B cell (primary cell): ENCODE data around the gene ARID3C. TPM values are rescaled to one million over a fixed set of nuclear protein-coding genes. Genes with fewer than 3 reads are reported as not detected.

Experiments used
- ATAC-seq: fragments of 200-7000 bp; cut with Tn5 transposase; one replicate; pipeline ENCODE4 v1.10.0; 2021; ENCODE audit warnings: low read depth, mild to moderate bottlenecking, moderate number of reproducible peaks, moderate library complexity
- CTCF ChIA-PET: fragments of 350-600 bp; sonication (Branson Sonifier 250); formaldehyde crosslinking; loops from one replicate; lab custom pipeline; 2021; ENCODE audit warnings: antibody characterized with exemption, inconsistent platforms; lab: Charles Lee
- POLR2A ChIA-PET: fragments of 350-600 bp; sonication (Branson Sonifier 250); formaldehyde crosslinking; loops from one replicate; lab custom pipeline; 2021; ENCODE audit warnings: antibody characterized with exemption; lab: Charles Lee
- DNase-seq: peaks from one replicate; pipeline ENCODE4 v3.0.0; 2013
- H2AFZ ChIP-seq: 2 replicates; pipeline ENCODE4 v1.6.1; 2012; ENCODE audit warnings: mild to moderate bottlenecking, low read depth, low read length; ENCODE audit not compliant: insufficient read depth, poor library complexity, severe bottlenecking
- H3K27ac ChIP-seq, 2 donors: 1 replicate in 1 of 2; 2 replicates in 1 of 2; pipeline ENCODE4 v1.5.1; 2012 to 2013; ENCODE audit warnings: low read length in 2 of 2, mild to moderate bottlenecking in 2 of 2, moderate library complexity in 1 of 2
- H3K27me3 ChIP-seq, 4 experiments: fragments of 200-600 bp in 1 of 4; sonication (generic) in 1 of 4; replicated peaks in 1 of 4; 1 replicate in 2 of 4; 2 replicates in 2 of 4; pipeline versions ENCODE4 v1.6.1 to v1.7.0; 2013 to 2016; ENCODE audit warnings: low read length in 3 of 4, mild to moderate bottlenecking in 2 of 4, mixed read lengths in 1 of 4, moderate library complexity in 1 of 4; ENCODE audit not compliant: insufficient read depth in 4 of 4, control insufficient read depth in 3 of 4; ENCODE audit errors: control extremely low read depth in 1 of 4
- H3K36me3 ChIP-seq, 2 experiments: replicated peaks in 1 of 2; 1 replicate in 1 of 2; 2 replicates in 1 of 2; pipeline versions ENCODE4 v1.6.1 to v1.7.1; 2013; ENCODE audit warnings: low read length in 1 of 2; ENCODE audit not compliant: insufficient read depth in 2 of 2, control insufficient read depth in 1 of 2; ENCODE audit errors: control extremely low read depth in 1 of 2, extremely low read depth in 1 of 2
- H3K4me1 ChIP-seq, 2 donors: fragments of 200-600 bp in 1 of 2; sonication (generic) in 1 of 2; 1 replicate in 1 of 2; 2 replicates in 1 of 2; pipeline versions ENCODE4 v1.5.1 to v1.6.1; 2013 to 2017; ENCODE audit warnings: low read length in 2 of 2; ENCODE audit not compliant: control insufficient read depth in 2 of 2, insufficient read depth in 2 of 2
- H3K4me2 ChIP-seq: replicated peaks from 2 replicates; pipeline ENCODE3; 2012; ENCODE audit warnings: mild to moderate bottlenecking, low read depth, low read length; ENCODE audit not compliant: poor library complexity, severe bottlenecking
- H3K4me3 ChIP-seq, 5 experiments: fragments of 200-600 bp in 1 of 5; sonication (generic) in 1 of 5; 1 replicate in 3 of 5; 2 replicates in 2 of 5; pipeline versions ENCODE4 v1.5.1 to v1.7.0; 2011 to 2016; ENCODE audit warnings: low read length in 4 of 5, mild to moderate bottlenecking in 4 of 5, low read depth in 2 of 5, control low read depth in 1 of 5, moderate library complexity in 1 of 5; ENCODE audit not compliant: insufficient read depth in 1 of 5; ENCODE audit errors: control extremely low read depth in 1 of 5, extremely low read depth in 1 of 5
- H3K79me2 ChIP-seq: fragments of 200-600 bp; sonication (generic); one replicate; pipeline ENCODE4 v1.6.0; 2016; ENCODE audit warnings: low read length; ENCODE audit not compliant: control insufficient read depth, insufficient read depth
- H3K9ac ChIP-seq: fragments of 200-600 bp; sonication (generic); 2 replicates; pipeline ENCODE4 v1.6.1; 2017; ENCODE audit warnings: mild to moderate bottlenecking, low read length, moderate library complexity
- H3K9me3 ChIP-seq, 3 donors: one replicate each; pipeline versions ENCODE4 v1.6.1 to v1.7.1; 2013; ENCODE audit warnings: low read length in 2 of 3; ENCODE audit not compliant: control insufficient read depth in 2 of 3, insufficient read depth in 1 of 3; ENCODE audit errors: control extremely low read depth in 1 of 3
- H4K20me1 ChIP-seq: 2 replicates; pipeline ENCODE4 v1.6.0; 2012; ENCODE audit warnings: mild to moderate bottlenecking, low read length; ENCODE audit not compliant: insufficient read depth, control insufficient read depth, poor library complexity, severe bottlenecking
- H3K27ac Mint-ChIP-seq: one replicate; pipeline ENCODE4 v1.8.0; 2021; ENCODE audit warnings: mixed read lengths
- H3K27me3 Mint-ChIP-seq: one replicate; pipeline ENCODE4 v1.8.0; 2021; ENCODE audit warnings: mixed read lengths
- H3K4me1 Mint-ChIP-seq: one replicate; pipeline ENCODE4 v1.8.0; 2021; ENCODE audit warnings: mixed read lengths
- H3K4me3 Mint-ChIP-seq: one replicate; pipeline ENCODE4 v1.8.0; 2021; ENCODE audit warnings: mixed read lengths
- H3K9me3 Mint-ChIP-seq: one replicate; pipeline ENCODE4 v1.8.0; 2022; ENCODE audit warnings: mixed read lengths; ENCODE audit not compliant: insufficient read depth
- EZH2 ChIP-seq: IDR thresholded peaks from 2 replicates; pipeline ENCODE4 v1.6.1; 2012; ENCODE audit warnings: borderline replicate concordance, low read depth, mild to moderate bottlenecking, moderate library complexity, low read length; ENCODE audit not compliant: insufficient read depth, poor library complexity, severe bottlenecking
- WGBS: methylation state at CpG from one replicate; pipeline ENCODE4 v1.1.5; 2013; ENCODE audit warnings: missing lambda C conversion rate; ENCODE audit not compliant: insufficient coverage; 5-methylcytosine and 5-hydroxymethylcytosine counted together
- intact Hi-C: fragments of 100-400 bp; cut with micrococcal nuclease; formaldehyde crosslinking; loops from one replicate; pipeline ENCODE4 v1.10.0; 2022
- polyA plus RNA-seq: library from polyadenylated mRNA; depleted of rRNA; stranded (reverse); fragments of >200 nt; gene quantifications from 2 replicates; pipeline ENCODE4 v1.2.3, GENCODE V29; 2012
- total RNA-seq, 2 donors: library from RNA; stranded (reverse); fragments of 120-200 nt in 1 of 2; gene quantifications; 1 replicate in 1 of 2; 2 replicates in 1 of 2; pipeline versions ENCODE4 v1.2.3 to v1.2.4, GENCODE V29; 2013 to 2022
- TF ChIP-seq, protein P1 (sequence below): fragments of 200-600 bp; IDR thresholded peaks from one replicate; pipeline ENCODE4 v1.8.0; 2022; ENCODE audit warnings: antibody characterized with exemption, mild to moderate bottlenecking

Gene ARID3C
- total and polyA plus RNA-seq, 2 donors (not counting 1 experiment from before 2014, with no cell fraction given): not detected

DNA sequence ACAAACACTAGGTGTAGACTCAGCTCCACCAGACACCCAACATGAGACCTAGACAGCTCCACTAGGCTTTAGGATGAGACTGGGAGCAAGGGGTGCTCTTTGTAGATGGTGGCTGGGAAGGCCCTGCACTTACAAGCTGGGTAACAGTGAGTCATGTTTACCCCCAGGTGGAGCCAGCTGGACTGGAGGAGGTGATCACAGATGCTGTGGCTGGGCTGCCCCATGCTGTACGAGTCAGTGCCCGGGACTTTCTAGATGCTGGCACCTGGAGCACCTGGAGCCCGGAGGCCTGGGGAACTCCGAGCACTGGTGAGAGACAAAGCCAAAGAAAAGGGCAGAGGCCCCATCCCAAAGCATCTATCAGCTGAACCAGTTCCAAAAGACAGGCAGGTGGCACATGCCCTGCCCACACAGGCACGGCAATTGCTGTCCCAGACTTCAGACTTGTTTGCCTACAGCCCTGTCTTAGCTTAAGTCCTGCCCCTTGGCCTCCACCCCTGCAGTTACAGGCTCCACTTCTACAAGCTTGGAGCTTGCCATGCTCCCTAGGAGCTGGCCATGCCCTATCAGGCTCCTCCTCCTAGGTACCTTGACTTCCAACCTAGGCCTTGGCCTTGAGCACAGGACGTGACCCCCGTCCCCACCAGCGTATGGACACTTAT, 30.9 kb upstream of the ARID3C start:
- no peaks in the 10 kb centered on the region for H3K9me3 ChIP-seq
- TF ChIP-seq, protein P1, sequence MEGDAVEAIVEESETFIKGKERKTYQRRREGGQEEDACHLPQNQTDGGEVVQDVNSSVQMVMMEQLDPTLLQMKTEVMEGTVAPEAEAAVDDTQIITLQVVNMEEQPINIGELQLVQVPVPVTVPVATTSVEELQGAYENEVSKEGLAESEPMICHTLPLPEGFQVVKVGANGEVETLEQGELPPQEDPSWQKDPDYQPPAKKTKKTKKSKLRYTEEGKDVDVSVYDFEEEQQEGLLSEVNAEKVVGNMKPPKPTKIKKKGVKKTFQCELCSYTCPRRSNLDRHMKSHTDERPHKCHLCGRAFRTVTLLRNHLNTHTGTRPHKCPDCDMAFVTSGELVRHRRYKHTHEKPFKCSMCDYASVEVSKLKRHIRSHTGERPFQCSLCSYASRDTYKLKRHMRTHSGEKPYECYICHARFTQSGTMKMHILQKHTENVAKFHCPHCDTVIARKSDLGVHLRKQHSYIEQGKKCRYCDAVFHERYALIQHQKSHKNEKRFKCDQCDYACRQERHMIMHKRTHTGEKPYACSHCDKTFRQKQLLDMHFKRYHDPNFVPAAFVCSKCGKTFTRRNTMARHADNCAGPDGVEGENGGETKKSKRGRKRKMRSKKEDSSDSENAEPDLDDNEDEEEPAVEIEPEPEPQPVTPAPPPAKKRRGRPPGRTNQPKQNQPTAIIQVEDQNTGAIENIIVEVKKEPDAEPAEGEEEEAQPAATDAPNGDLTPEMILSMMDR: no peak
- no peak for TF ChIP-seq EZH2
- no peaks in the 10 kb centered on the region for H4K20me1 ChIP-seq
- no peaks in the 10 kb centered on the region for H3K9me3 Mint-ChIP-seq
- no peaks in the 10 kb centered on the region for H3K79me2 ChIP-seq
- intact Hi-C loops: no loop called here
- H3K36me3 ChIP-seq: no peaks in the 10 kb centered on the region
- H3K9ac ChIP-seq: no peak overlapping the region
- H3K27me3 ChIP-seq: no peaks in the 10 kb centered on the region
- no peak overlapping the region for H3K4me2 ChIP-seq
- H3K4me1 Mint-ChIP-seq: peaks cover 7% of the 10 kb centered on the region
- ChIA-PET POLR2A (no interaction called here), CTCF (interaction anchor here (2.9 kb wide), 1 partner anchor 43 kb away, joined by 10 read pairs; no protein-coding TSS in a partner anchor)
- H3K4me3 ChIP-seq: no peak overlapping the region
- ATAC-seq: no peak
- H2AFZ ChIP-seq: no peak overlapping the region
- no peak overlapping the region for H3K27ac Mint-ChIP-seq
- no peak overlapping the region for H3K27ac ChIP-seq
- peaks cover 3% of the 10 kb centered on the region for H3K27me3 Mint-ChIP-seq
- H3K4me1 ChIP-seq: peaks cover 4 to 5% of the 10 kb centered on the region in 2 donors
- H3K4me3 Mint-ChIP-seq: no peak overlapping the region
- DNase-seq: no peak
- 92% methylated on average over 8 of the region's 8 CpGs for WGBS

DNA sequence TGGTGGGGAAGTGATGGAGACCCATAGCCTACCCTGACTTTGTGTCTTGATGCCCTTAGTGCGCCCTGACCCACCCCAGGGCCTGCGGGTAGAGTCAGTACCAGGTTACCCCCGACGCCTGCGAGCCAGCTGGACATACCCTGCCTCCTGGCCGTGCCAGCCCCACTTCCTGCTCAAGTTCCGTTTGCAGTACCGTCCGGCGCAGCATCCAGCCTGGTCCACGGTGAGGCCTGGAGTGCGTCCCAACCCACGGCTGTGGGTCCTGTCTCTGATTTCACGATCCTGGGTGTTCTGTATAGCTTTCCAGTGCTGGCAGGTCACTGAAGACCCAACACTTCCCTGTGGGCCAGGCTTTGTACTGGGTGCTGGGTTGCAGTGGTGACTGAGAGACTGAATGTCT, 29.6 kb upstream of the ARID3C start:
- WGBS: 96% methylated on average over 14 of the region's 14 CpGs
- POLR2A ChIA-PET: no interaction called here

More for the DNA sequence above, 29.6 kb upstream of the ARID3C start:
- Mint-ChIP-seq H3K27me3 (peaks cover 3% of the 10 kb centered on the region), H3K4me3 (no peak overlapping the region), H3K27ac (no peak overlapping the region), H3K4me1 (no peaks in the 10 kb centered on the region), H3K9me3 (no peaks in the 10 kb centered on the region)
- Histone ChIP-seq H3K27ac (no peak overlapping the region), H3K4me1 (no peaks in the 10 kb centered on the region), H3K9ac (no peak overlapping the region), H3K79me2 (no peaks in the 10 kb centered on the region), H3K4me2 (no peak overlapping the region), H2AFZ (no peak overlapping the region), H3K27me3 (no peaks in the 10 kb centered on the region), H3K9me3 (no peaks in the 10 kb centered on the region), H3K36me3 (no peaks in the 10 kb centered on the region), H3K4me3 (no peak overlapping the region), H4K20me1 (no peaks in the 10 kb centered on the region)
- no peak for DNase-seq
- CTCF ChIA-PET: interaction anchor here (1.0 kb wide), 1 partner anchor 44 kb away, joined by 4 read pairs; no protein-coding TSS in a partner anchor
- ATAC-seq: no peak
- TF ChIP-seq, protein P1: no peak
- no peak for TF ChIP-seq EZH2
- intact Hi-C loops: no loop called here
